AG09319 (cell line): Measurements from ENCODE around the gene GUCY2D.

ENCODE experiments used
- DNase-seq: peaks from one replicate; pipeline ENCODE4 v3.0.0-alpha.2; 2010; ENCODE audit warnings: low read depth; ENCODE audit errors: extremely low read depth
- CTCF ChIP-seq: IDR thresholded peaks from 2 replicates; pipeline ENCODE4 v1.5.1; 2011; ENCODE audit warnings: low read depth, mild to moderate bottlenecking, inconsistent platforms, low read length, moderate library complexity

The GUCY2D gene

GRCh38 chr17:8064561-8065019 is 62.2 kb downstream of the GUCY2D start:
- TF ChIP-seq CTCF = no peak
- no peak for DNase-seq

DNA sequence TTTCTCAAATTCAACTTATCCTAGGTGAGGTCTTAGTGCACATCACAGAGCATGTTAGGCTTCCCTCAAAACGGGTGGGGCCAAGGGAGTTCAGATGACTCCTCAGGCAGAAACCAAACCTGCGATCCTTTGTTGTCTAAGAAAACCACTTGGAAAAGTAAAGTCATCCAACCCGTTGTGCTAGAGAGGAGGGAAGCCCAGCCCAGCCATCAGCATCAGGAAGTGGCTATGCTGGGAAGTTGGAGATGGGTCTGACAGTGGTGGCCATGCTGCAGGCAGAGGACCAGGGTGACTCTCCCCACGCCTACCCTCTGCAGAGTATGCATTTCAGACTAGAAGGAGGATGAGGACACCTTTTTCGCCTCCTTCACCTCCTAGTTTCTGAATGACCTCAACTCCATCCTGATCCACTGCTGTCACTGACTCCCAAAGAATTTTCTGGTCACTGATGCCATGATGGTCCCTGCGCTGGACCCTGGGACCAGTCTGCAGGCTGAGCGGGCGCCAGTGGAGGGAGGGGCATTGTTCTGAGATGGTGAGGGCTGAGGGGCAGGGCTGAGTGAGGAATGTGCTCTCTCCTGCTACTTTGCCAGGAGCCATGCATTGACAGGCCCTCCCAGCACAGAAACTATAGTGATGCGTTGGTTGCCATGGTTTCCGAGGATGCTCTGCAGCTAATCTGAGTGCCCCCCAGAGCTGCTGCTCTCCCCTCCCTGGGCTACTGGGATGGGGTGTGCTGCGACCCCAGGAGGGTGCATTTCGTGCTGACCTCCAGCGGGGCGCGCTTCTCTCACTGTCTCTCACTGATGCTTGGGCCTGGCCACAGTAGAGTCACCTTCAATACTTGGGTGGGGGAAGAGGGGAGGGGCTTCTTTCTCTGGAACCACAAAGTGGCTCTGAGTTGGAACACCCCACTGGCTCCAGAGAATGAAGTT is 64.7 kb downstream of the GUCY2D start:
- no peak for TF ChIP-seq CTCF
- no peak for DNase-seq

- no peak for DNase-seq
- no peak for TF ChIP-seq CTCF
Measured at GRCh38 chr17:8067806-8068205, 65.4 kb downstream of the GUCY2D start.

DNA sequence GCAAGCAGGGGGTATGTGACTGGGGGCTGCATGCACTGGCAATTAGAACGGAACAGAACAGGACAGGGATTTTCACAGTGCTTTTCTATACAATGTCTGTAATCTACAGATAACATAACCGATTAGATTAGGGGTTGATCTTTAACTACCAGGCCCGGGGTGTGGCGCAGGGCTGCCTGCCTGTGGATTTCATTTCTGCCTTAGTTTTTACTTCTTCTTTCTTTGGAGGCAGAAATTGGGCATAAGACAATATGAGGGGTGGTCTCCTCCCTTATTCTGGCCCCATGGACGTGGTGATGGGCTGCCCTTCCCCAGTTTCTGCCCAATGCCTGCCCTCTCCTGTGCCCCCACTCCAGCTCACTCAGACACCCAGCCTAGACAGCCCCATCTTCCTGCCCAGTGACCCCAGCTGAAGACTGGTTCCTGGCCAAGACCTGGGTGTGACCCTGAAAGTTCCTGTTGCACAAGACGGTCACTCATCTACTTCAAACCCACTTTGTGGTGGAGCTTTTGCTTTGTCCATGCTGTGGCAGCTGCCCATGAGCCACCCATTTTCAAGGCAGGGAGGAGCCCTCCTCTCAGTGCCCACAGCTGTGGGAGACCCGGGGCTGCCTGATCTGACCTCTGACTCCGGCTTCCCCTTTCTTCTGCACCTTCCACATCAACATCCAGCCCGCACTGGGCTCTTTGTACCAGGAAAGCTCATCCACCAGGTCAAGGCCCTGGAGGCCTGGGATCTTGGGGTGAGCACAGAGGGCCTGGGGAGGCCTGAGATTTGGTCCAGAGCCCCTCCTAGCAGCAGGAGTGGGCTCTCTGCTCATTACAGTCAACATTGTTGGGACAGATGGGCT is 66.5 kb downstream of the GUCY2D start:
- no peak for TF ChIP-seq CTCF
- DNase-seq = no peak

DNA sequence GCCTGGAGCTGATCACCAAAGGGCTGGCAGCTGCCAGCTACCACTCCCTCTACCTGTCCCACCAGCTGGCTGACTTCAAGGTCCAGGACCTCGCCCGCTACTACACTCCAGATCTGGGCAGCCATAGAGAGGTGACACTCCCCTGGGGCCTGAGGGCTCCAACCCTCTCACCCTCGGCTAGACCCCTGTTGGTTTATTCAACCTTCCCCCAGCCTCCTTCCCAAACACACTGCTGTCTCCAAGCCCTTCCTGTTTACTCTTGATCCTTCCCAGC is 67.1 kb downstream of the GUCY2D start:
- no peak for DNase-seq
- TF ChIP-seq CTCF = no peak
